GM12892 (cell line): ENCODE results near the gene UGT2B17.
"Not testable (repeated sequence)": the region's sequence is repeated elsewhere in the genome, so short reads cannot be mapped to it uniquely, and the experiment has no call there.

Experiments used
- POLR2A ChIP-seq: IDR thresholded peaks from 2 replicates; pipeline ENCODE4 v1.6.1; 2011; ENCODE audit warnings: low read depth, low read length, control low read depth
- POLR2AphosphoS5 ChIP-seq: IDR thresholded peaks from 2 replicates; pipeline ENCODE4 v1.6.1; 2011; ENCODE audit warnings: low read depth, low read length, control low read depth
- TAF1 ChIP-seq: IDR thresholded peaks from 2 replicates; pipeline ENCODE4 v1.6.1; 2011; ENCODE audit warnings: low read depth, mild to moderate bottlenecking, control low read depth, low read length, borderline replicate concordance

DNA sequence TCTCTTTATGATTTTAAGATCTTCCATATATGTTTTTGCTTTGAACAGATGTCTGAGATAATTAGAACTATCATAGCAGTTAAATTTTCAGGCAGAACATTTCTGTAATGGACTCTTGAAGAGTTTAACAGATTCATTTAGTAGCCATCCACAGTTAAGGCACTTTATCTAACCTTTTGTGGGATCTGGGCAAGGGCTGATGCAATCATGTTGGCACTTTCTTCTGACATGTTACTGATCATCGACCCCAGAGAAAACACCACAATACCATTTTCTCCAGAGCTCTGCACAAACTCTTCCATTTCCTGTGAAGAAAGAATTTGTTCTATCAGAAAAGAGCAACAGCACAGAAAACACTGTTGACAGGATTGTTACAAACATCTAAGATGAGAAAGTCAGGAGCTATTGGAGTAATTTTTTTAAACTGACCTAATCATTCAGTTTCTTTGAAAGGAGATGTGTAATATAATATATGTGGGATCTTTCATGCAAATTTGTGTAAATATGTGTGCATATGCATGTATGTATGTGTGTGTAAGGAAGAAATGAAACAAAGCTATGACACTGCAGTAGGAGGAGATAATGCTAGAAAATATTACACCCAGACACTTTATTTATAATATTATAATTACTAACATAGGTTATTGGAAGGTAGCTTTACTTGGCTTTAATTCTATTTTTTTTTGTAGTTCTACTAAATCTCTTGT lies 15.6 kb downstream of the UGT2B17 start:
- TF ChIP-seq POLR2A, TAF1, POLR2AphosphoS5: not testable (repeated sequence)
